ENCODE data around the gene CTPS2.

Gene CTPS2

DNA sequence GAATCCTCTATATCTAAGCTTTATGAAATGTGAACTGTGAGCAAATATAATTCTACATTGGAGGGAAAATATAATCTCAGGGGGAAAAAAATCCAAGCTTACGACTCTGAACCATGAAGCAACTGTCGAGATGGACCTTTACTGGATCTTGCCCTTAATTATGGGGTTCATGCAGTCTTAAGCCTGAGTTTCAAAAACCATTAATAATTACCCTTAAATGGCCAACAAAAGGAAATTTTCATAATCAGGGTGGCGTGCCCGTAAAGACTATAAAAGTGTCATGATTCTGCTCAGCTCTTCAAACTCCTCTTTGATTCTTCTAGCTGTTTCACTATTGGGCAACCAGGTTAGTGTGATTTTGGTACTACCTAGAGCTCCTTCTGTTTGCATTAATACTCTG is 62.6 kb downstream of the CTPS2 start, which contains the start of gene S100G:
Gene S100G, plus strand, starts transcription at position 301 of the 400 bp plus-strand sequence. CDS start 849 bp downstream, outside the sequence.
- TF ChIP-seq, protein P1, sequence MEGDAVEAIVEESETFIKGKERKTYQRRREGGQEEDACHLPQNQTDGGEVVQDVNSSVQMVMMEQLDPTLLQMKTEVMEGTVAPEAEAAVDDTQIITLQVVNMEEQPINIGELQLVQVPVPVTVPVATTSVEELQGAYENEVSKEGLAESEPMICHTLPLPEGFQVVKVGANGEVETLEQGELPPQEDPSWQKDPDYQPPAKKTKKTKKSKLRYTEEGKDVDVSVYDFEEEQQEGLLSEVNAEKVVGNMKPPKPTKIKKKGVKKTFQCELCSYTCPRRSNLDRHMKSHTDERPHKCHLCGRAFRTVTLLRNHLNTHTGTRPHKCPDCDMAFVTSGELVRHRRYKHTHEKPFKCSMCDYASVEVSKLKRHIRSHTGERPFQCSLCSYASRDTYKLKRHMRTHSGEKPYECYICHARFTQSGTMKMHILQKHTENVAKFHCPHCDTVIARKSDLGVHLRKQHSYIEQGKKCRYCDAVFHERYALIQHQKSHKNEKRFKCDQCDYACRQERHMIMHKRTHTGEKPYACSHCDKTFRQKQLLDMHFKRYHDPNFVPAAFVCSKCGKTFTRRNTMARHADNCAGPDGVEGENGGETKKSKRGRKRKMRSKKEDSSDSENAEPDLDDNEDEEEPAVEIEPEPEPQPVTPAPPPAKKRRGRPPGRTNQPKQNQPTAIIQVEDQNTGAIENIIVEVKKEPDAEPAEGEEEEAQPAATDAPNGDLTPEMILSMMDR (IDR thresholded peaks at IDR 0.05; ENCODE audit: poor library complexity, severe bottlenecking) = no peak
- no peaks in the 10 kb centered on the region for H3K9me3 ChIP-seq (ENCODE audit: severe bottlenecking)
- no peak within 1 kb of the TSS for H3K4me3 ChIP-seq (ENCODE audit: severe bottlenecking)
- no peak for DNase-seq (ENCODE audit: low spot score)
- H3K36me3 ChIP-seq (ENCODE audit: low read depth) = no peaks in the 10 kb centered on the region
- H3K4me1 ChIP-seq (ENCODE audit: insufficient read depth, poor library complexity, severe bottlenecking) = no peaks in the 10 kb centered on the region
- no peak within 1 kb of the TSS for H3K27ac ChIP-seq (ENCODE audit: poor library complexity, severe bottlenecking)
- no peak for ATAC-seq (ENCODE audit: low read depth)
- H3K27me3 ChIP-seq (ENCODE audit: insufficient read depth, poor library complexity, severe bottlenecking) = no peaks in the 10 kb centered on the region

DNA sequence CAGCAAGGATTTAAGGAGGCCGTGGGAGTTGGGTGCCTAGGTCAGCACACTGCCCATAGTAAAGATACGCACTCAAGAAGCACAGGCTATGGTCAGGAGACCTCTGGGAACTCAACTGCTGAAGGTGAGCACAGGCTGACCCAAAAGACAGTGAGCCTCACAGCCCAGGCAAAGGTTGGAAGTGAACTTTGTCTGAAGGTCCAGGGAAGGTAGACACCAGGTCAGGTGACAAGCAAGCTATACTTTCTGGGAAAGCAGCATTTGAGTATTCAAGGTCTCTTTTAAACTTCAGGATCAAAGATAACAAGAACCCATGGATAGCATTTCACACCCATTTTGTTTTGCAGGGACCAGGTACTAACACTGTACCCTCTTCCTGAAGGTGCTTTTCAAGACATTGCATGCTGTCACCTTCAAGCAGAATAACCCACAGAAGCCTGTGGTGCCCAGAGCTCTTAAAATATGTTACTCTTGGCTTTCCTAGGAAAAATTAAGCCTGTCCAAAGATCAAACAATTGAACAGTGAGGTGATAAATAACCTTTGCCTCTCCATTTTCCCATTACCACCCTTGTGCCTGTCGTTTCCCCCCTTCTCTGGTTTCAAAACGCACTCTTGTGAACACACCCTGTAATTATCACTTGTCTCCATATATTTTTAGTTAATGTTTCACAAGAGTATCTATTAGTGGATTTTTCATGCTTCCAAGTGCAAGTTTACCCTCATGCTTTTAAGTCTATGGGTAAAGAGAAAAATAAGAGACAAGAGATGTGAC is 65.9 kb downstream of the CTPS2 start:
- Histone ChIP-seq H3K4me3 (ENCODE audit: severe bottlenecking) (no peak overlapping the region), H3K36me3 (ENCODE audit: low read depth) (no peaks in the 10 kb centered on the region), H3K4me1 (ENCODE audit: insufficient read depth, poor library complexity, severe bottlenecking) (peaks cover 5% of the 10 kb centered on the region), H3K27me3 (ENCODE audit: insufficient read depth, poor library complexity, severe bottlenecking) (no peaks in the 10 kb centered on the region), H3K27ac (ENCODE audit: poor library complexity, severe bottlenecking) (no peak overlapping the region), H3K9me3 (ENCODE audit: severe bottlenecking) (no peaks in the 10 kb centered on the region)
- no peak for DNase-seq (ENCODE audit: low spot score)
- TF ChIP-seq, protein P1 (IDR thresholded peaks at IDR 0.05; ENCODE audit: poor library complexity, severe bottlenecking) = no peak
- no peak for ATAC-seq (ENCODE audit: low read depth)

DNA sequence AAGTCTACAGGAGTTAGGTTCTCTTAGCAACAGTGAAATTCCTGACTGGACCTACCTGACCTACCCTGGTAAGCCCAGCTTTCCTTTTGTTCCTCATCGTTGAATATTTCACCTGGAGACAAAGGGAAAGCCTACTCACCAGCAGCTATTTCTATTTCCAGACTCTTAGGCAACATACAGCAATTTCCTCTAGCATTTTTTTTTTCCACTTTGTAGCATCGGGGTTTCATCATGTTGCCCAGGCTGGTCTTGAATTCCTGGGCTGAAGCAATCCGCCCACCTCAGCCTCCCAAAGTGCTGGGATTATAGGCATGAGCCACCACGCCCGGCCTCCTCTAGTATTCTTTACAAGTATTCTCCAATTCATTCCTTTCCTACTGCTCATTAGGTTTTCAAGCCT is 69.3 kb downstream of the CTPS2 start:
- Histone ChIP-seq H3K36me3 (ENCODE audit: low read depth) (no peaks in the 10 kb centered on the region), H3K4me3 (ENCODE audit: severe bottlenecking) (no peak overlapping the region), H3K27me3 (ENCODE audit: insufficient read depth, poor library complexity, severe bottlenecking) (no peaks in the 10 kb centered on the region), H3K9me3 (ENCODE audit: severe bottlenecking) (no peaks in the 10 kb centered on the region), H3K4me1 (ENCODE audit: insufficient read depth, poor library complexity, severe bottlenecking) (peaks cover 5% of the 10 kb centered on the region), H3K27ac (ENCODE audit: poor library complexity, severe bottlenecking) (peak overlapping the region; percentile 49)
- ATAC-seq (ENCODE audit: low read depth) (peak; percentile 86), DNase-seq (ENCODE audit: low spot score) (peak; percentile 38)
- TF ChIP-seq, protein P1 (IDR thresholded peaks at IDR 0.05; ENCODE audit: poor library complexity, severe bottlenecking) = no peak

DNA sequence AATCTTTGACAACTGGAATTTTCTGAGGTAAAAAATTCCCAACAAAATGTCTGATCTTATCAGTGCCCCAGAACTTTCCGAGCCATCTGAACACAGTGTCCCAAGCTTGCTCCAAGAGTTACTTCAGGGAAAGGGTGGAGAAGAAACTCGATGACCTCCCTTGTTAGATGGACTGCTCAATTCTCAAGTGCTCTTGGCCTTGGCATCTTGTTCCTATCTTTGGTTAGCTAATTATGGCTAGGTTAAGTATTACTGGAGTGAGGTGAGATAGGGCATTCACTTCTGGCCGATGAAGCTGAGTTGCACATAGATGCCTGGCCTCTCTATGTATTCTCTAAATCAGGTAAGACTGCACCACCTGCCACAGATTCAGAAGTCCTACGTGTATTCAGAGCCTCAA is 71.6 kb downstream of the CTPS2 start:
- no peaks in the 10 kb centered on the region for H3K9me3 ChIP-seq (ENCODE audit: severe bottlenecking)
- no peaks in the 10 kb centered on the region for H3K36me3 ChIP-seq (ENCODE audit: low read depth)
- no peak overlapping the region for H3K4me3 ChIP-seq (ENCODE audit: severe bottlenecking)
- ATAC-seq (ENCODE audit: low read depth) (no peak), DNase-seq (ENCODE audit: low spot score) (no peak)
- no peak overlapping the region for H3K27ac ChIP-seq (ENCODE audit: poor library complexity, severe bottlenecking)
- H3K27me3 ChIP-seq (ENCODE audit: insufficient read depth, poor library complexity, severe bottlenecking) = no peaks in the 10 kb centered on the region
- H3K4me1 ChIP-seq (ENCODE audit: insufficient read depth, poor library complexity, severe bottlenecking) = peaks cover 5% of the 10 kb centered on the region
- TF ChIP-seq, protein P1 (IDR thresholded peaks at IDR 0.05; ENCODE audit: poor library complexity, severe bottlenecking) = no peak

DNA sequence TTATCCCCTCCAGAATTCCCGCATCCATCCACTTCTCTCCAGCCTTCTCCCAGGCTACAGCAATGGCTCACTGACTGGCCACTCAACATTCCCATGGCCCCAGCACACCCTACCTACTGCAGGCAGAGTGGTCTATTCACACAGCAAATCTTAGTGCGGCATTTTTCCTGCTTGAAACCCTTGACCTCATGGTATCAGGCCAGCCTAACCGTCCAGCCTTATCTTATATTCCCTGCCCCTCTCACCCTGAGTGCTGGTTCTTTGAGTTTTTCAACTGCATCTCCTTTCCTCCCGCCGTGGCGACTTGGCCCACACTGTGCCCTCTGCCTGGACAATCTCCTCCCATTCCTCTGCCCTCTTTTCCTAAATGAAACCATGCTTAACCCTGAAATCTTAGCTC is 72.5 kb downstream of the CTPS2 start:
- H3K36me3 ChIP-seq (ENCODE audit: low read depth) = no peaks in the 10 kb centered on the region
- H3K27ac ChIP-seq (ENCODE audit: poor library complexity, severe bottlenecking) = no peak overlapping the region
- H3K27me3 ChIP-seq (ENCODE audit: insufficient read depth, poor library complexity, severe bottlenecking) = no peaks in the 10 kb centered on the region
- TF ChIP-seq, protein P1 (IDR thresholded peaks at IDR 0.05; ENCODE audit: poor library complexity, severe bottlenecking) = no peak
- no peak overlapping the region for H3K4me3 ChIP-seq (ENCODE audit: severe bottlenecking)
- no peak for ATAC-seq (ENCODE audit: low read depth)
- no peaks in the 10 kb centered on the region for H3K9me3 ChIP-seq (ENCODE audit: severe bottlenecking)
- DNase-seq (ENCODE audit: low spot score) = no peak
- H3K4me1 ChIP-seq (ENCODE audit: insufficient read depth, poor library complexity, severe bottlenecking) = peaks cover 5% of the 10 kb centered on the region
